IPS-18a (cell line): ENCODE data around the gene HEBP1.

Source experiments
- H3K27ac ChIP-seq: one replicate; pipeline ENCODE4 v1.5.1; 2013; ENCODE audit warnings: low read length
- H3K27me3 ChIP-seq: one replicate; pipeline ENCODE4 v1.6.1; 2013; ENCODE audit warnings: mild to moderate bottlenecking, low read length; ENCODE audit not compliant: control insufficient read depth, insufficient read depth
- H3K36me3 ChIP-seq: one replicate; pipeline ENCODE4 v1.6.1; 2013; ENCODE audit warnings: low read depth, low read length; ENCODE audit not compliant: control insufficient read depth
- H3K4me1 ChIP-seq: one replicate; pipeline ENCODE4 v1.6.1; 2013; ENCODE audit warnings: low read depth, low read length; ENCODE audit not compliant: control insufficient read depth
- H3K4me3 ChIP-seq: one replicate; pipeline ENCODE4 v1.5.1; 2013; ENCODE audit warnings: low read length
- H3K9ac ChIP-seq: one replicate; pipeline ENCODE4 v1.6.1; 2013; ENCODE audit warnings: mild to moderate bottlenecking, low read length, moderate library complexity
- H3K9me3 ChIP-seq: one replicate; pipeline ENCODE4 v1.6.1; 2013; ENCODE audit warnings: low read depth, low read length; ENCODE audit not compliant: control insufficient read depth

The HEBP1 gene

DNA sequence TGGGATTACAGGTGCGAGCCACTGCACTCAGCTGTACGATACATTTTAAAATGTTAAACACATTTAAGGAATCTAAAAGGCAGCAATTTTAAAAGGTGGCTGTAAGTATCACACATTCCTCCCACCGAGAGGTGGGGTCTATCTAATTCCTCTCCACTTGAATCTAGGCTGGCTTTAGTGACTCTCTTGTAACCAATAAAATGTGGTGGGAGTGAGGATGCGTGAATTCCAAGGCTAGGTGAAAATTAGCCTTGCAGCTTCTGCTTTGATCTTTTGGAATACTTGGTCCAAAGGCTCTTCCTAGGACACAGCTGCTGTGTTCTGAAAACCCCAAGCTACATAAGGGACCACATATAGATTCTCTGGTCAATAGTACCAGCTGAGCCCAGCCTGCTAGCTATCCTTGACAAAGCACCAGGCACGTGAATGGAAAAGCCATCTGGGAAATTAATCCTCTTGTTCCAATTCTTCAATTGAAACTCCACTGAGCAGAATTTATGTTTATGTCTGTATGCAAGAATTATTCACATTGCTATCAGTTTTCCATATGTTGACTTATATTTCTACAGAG, 39.3 kb downstream of the HEBP1 start:
- H3K9me3 ChIP-seq = no peaks in the 10 kb centered on the region
- H3K27me3 ChIP-seq = no peaks in the 10 kb centered on the region
- H3K27ac ChIP-seq = no peak overlapping the region
- no peak overlapping the region for H3K4me3 ChIP-seq
- no peak overlapping the region for H3K9ac ChIP-seq
- no peaks in the 10 kb centered on the region for H3K4me1 ChIP-seq
- H3K36me3 ChIP-seq = no peaks in the 10 kb centered on the region

DNA sequence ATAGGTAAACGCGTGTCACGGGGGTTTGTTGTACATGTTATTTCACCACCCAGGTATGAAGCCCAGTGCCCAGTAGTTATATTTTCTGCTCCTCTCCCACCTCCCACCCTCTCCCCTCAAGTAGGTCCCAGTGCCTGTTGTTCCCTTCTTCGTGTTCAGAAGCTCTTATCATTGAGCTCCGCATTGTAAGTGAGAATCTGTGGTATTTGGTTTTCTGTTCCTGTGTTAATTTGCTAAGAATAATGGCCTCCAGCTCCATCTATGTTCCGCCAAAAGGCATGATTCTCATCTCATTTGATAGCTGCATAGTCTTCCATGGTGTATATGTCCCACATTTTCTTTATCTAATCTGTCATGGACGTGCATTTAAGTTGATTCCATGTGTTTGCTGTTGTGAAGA, 41.2 kb downstream of the HEBP1 start:
- no peaks in the 10 kb centered on the region for H3K36me3 ChIP-seq
- H3K27ac ChIP-seq = no peak overlapping the region
- no peaks in the 10 kb centered on the region for H3K27me3 ChIP-seq
- H3K4me3 ChIP-seq = no peak overlapping the region
- no peaks in the 10 kb centered on the region for H3K9me3 ChIP-seq
- H3K9ac ChIP-seq = no peak overlapping the region
- no peaks in the 10 kb centered on the region for H3K4me1 ChIP-seq

DNA sequence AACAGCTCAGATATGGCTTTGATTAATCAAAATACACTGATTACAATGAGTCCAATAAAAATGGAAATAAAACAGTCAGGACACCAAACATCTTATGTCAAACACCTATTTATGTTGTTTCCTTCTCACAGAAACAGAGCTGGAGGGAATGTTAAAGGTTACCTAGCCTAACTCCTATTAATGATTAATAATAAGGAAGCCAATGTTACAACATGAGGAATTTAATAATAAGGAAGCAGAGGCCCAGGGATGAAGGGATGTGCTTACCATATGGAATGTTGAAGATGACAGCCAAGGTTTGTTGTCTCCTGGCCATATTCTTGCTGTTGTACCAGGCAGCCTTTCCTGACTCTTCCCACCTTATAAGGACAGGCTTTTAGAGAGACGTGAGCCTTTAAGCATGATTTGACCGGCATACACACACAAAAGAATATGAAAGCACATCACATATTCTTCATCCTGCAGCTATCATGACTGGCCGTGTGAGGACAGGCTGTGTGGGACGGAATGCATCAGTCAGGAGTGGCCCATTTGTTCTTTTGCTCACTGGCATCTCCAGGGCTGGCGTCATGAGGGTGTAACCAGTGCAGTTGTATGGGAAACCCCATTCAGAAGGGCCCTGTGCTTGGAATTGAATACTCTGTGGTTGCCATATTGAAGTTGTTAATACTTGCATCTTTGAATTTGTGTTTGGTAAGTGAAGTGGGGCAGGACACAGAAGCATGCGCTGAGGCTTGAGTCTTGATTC, 45.0 kb downstream of the HEBP1 start:
- Histone ChIP-seq H3K36me3 (no peaks in the 10 kb centered on the region), H3K4me1 (no peaks in the 10 kb centered on the region), H3K9ac (no peak overlapping the region), H3K4me3 (no peak overlapping the region), H3K27ac (no peak overlapping the region), H3K27me3 (no peaks in the 10 kb centered on the region), H3K9me3 (no peaks in the 10 kb centered on the region)

DNA sequence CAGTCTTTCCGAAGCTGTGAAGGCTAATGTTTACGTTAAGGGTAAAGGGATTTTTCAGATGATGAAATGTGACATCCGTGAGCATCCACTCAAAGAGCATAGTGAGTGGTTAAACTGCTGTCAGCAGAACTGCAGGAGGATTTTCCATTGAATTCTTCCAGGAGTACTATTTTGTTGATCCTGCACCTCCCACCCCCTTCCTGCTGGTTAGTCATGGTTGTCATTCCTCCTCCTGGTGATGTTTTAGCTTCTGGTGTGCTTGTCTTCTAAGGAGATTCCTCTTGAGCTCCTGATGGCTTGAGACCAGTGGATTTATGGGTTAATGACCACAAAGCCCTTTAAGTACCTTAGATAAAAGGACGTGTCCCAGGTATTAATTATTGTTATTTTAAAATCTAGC, 45.7 kb downstream of the HEBP1 start:
- Histone ChIP-seq H3K36me3 (no peaks in the 10 kb centered on the region), H3K9ac (no peak overlapping the region), H3K27me3 (no peaks in the 10 kb centered on the region), H3K9me3 (no peaks in the 10 kb centered on the region), H3K4me3 (no peak overlapping the region), H3K4me1 (no peaks in the 10 kb centered on the region), H3K27ac (no peak overlapping the region)

DNA sequence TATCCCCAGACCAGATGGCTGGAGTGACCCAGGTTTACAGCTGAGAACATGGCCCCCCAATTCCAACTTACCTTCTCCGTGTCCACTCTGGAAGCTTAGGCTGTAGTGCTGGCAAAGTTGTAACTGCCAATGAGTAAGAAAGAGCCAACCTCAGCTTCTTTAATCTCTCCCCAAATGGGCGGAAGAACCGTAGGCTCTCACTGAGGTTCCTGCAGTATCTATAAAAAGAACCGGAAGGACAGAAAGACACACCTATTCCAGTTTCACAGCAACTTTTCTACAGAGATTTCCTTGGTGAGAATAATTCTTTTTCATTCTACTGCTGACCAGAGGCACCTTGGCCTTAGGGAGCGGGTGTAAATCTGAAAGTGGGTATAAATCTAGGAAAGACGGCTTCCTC, 48.0 kb downstream of the HEBP1 start, which contains the start of gene GPRC5D:
Gene GPRC5D, minus strand, starts transcription at position 135 of the 400 bp plus-strand sequence. CDS start 1,786 bp downstream, outside the sequence.
- Histone ChIP-seq H3K9ac (no peak within 1 kb of the TSS), H3K4me1 (no peaks in the 10 kb centered on the region), H3K9me3 (no peaks in the 10 kb centered on the region), H3K36me3 (no peaks in the 10 kb centered on the region), H3K27ac (no peak within 1 kb of the TSS), H3K27me3 (no peaks in the 10 kb centered on the region), H3K4me3 (no peak within 1 kb of the TSS)

DNA sequence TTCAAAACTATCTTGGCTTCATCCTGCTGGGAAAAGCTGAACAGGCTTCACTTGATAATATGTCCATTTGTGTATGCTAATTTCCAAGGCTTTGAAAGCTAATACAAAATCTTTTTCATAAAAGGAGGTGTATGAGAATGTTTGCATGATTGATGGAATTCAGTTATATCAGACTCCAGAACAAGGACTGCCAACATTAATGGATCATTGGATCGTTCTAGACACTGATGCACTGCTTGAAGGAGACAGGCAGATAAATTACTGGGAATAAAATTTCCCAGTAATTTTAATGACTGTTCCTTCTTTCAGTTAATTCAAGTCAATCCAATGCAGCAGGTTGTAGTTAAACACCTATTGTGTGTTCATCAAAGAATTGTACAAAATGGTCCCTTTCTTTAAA, 48.6 kb downstream of the HEBP1 start:
- H3K4me3 ChIP-seq = no peak overlapping the region
- H3K27ac ChIP-seq = no peak overlapping the region
- no peak overlapping the region for H3K9ac ChIP-seq
- no peaks in the 10 kb centered on the region for H3K9me3 ChIP-seq
- no peaks in the 10 kb centered on the region for H3K36me3 ChIP-seq
- no peaks in the 10 kb centered on the region for H3K4me1 ChIP-seq
- H3K27me3 ChIP-seq = no peaks in the 10 kb centered on the region

DNA sequence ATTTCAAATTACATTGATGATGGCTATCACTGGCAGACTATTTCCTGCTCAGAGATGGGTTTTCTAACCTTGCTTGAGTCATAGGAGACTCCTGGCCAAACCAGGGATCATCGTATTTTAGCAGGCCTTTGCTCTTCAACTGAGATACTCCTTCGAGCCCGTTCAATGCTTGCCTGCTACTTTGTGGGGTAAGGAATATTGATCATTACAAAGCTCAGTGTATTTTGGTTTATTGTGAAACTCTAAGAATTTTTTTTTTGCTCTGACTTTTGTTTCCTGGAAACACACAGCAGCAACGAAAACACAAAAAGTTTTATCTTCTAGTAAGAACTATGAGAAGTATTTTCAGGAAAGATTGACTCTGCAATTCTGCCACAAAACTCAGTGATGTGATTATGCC, 52.2 kb downstream of the HEBP1 start:
- H3K4me3 ChIP-seq = no peak overlapping the region
- no peaks in the 10 kb centered on the region for H3K27me3 ChIP-seq
- no peaks in the 10 kb centered on the region for H3K9me3 ChIP-seq
- H3K27ac ChIP-seq = no peak overlapping the region
- no peaks in the 10 kb centered on the region for H3K36me3 ChIP-seq
- no peak overlapping the region for H3K9ac ChIP-seq
- no peaks in the 10 kb centered on the region for H3K4me1 ChIP-seq

DNA sequence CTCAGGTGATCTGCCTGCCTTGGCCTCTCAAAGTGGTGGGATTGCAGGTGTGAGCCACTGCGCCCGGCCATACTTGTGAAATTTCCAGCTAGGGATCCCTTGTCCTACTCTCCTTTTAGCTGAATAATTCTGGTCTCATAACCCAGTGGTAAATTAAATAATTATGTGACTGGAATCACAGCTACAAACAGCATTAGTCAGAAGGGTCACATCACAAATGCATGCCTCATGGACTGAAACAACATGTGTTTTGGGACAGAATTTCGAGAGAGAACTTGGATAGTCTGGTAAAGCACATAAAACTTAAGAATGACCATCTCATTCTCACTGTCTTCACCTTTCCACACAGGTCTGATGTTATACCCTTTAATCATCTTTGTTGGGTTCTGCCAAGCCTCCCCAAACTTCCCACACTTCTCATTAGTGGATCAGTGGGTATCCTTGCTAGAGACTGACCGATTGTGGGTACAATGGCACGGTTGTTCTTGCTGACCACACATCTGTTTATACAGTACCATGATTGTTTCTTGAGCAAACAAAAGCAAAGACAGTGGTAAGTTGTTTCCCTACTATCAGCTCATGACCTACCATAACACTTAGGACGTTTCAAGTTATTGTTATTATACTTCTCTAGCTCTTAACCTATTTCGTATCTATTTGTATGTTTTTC, 53.2 kb downstream of the HEBP1 start:
- Histone ChIP-seq H3K4me3 (no peak overlapping the region), H3K9ac (no peak overlapping the region), H3K4me1 (no peaks in the 10 kb centered on the region), H3K9me3 (no peaks in the 10 kb centered on the region), H3K27ac (no peak overlapping the region), H3K36me3 (no peaks in the 10 kb centered on the region), H3K27me3 (no peaks in the 10 kb centered on the region)

DNA sequence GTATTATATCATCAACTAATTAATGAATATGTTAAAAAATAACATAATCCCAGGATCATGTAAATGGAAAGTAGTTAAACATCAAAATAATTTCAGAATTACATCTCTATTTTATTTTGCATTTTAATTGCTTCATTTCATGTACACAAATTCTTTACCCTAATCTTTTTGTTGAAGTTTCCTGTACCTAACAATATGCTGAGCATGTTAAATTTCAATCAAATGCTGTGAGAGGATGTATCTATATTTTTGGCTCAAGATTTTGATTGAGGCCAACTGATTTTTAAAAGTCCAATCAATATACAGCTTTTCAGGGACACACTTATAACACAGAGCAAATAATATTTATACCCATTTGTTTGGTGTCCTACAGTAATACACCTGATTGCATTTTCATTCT, 54.5 kb downstream of the HEBP1 start:
- H3K9me3 ChIP-seq = no peaks in the 10 kb centered on the region
- H3K4me1 ChIP-seq = no peaks in the 10 kb centered on the region
- H3K27ac ChIP-seq = no peak overlapping the region
- H3K9ac ChIP-seq = no peak overlapping the region
- H3K4me3 ChIP-seq = no peak overlapping the region
- H3K36me3 ChIP-seq = no peaks in the 10 kb centered on the region
- H3K27me3 ChIP-seq = no peaks in the 10 kb centered on the region

DNA sequence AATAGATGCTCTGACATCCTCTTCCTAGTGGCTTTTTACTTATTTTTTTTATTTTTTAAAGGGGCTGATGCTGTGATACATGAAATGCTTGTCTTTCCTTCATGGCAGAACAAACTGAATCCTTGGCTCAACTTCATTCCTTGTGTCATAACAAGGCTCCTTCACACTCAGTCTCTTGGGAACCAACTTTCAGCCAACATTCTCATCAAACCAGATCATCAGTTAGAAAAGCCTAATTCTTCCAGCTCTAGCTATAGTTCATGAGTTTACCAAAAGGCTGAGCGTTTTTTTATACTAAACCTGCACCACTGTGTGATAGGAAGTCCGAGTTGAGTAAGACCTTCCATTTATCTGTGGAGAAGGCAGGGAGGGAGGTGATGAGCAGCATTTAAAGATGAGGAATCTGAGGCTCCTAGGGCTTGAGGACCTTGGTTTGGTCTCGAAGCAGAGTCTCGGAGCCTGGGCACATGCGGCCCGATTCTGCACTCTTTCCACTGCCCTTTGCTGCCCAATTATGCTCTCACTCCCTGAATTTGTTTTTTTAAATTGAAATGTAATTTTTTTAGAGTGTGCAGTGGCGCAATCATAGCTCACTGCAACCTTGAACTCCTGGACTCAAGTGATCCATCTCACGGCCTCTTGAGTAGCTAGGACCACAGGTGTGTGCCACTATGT, 56.3 kb downstream of the HEBP1 start:
- Histone ChIP-seq H3K36me3 (no peaks in the 10 kb centered on the region), H3K27ac (no peak overlapping the region), H3K9ac (no peak overlapping the region), H3K4me1 (no peaks in the 10 kb centered on the region), H3K27me3 (no peaks in the 10 kb centered on the region), H3K9me3 (no peaks in the 10 kb centered on the region), H3K4me3 (no peak overlapping the region)

DNA sequence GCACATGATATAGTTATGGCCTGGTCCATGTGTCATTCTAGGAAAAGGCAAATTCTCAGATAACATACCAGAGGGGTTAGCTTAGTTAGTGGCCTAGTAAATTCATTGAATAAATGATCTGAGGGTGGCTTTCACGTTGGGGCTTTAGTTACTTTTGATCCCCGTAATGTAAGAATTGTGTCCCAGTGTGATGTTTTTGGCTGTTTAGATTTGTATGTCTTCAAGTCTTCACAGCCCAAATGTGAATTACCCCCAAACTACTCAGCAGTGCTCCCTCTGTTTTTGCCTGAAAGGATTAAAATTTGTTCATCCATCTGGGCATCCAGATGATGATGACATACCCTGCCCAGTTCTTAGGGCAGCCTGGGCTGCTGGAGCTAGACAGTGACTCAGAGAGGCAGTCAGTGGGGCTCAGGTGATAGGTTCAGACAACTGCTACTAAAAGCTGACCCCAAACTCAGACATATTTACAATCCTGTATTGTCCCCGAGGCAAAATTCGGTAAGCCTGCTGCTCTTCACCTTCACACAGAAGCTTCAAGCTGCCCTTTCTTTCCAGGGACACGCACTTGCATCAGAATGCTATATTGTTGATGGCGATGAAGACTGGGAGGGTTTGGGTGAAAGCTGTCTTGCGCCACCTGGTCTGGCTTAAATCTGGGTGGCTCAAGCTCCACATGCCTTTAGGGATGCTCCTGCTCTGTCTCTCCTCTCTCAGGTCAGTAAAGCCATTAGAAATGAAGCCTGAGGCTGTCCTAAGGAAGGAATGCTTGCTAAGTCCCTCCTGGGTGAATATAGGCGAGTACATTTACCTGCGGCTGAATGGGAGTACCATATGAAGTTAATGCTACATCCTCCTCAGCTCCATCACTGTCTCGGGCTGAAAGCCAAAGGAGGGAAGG, 58.4 kb downstream of the HEBP1 start:
- no peaks in the 10 kb centered on the region for H3K27me3 ChIP-seq
- no peak overlapping the region for H3K27ac ChIP-seq
- no peaks in the 10 kb centered on the region for H3K9me3 ChIP-seq
- H3K4me3 ChIP-seq = no peak overlapping the region
- no peak overlapping the region for H3K9ac ChIP-seq
- H3K4me1 ChIP-seq = no peaks in the 10 kb centered on the region
- no peaks in the 10 kb centered on the region for H3K36me3 ChIP-seq
